Measurements from ENCODE around the gene PURB.

GRCh38 chr7:44883961-44884620, 1.2 kb downstream of the PURB start:
- no peak for TF ChIP-seq CTCF (optimal IDR thresholded peaks at IDR 0.05 in 1 of 3, IDR thresholded peaks at IDR 0.05 in 1 of 3, conservative IDR thresholded peaks at IDR 0.05 in 1 of 3; ENCODE audit: extremely low read depth in 1 of 3, insufficient read depth in 2 of 3, low read length in 3 of 3)
- TF ChIP-seq EZH2 (IDR thresholded peaks at IDR 0.05; ENCODE audit: low read length) = no peak
